Panc1 (cell line): ENCODE results near the gene DPP4. TPM values are rescaled to one million over a fixed set of nuclear protein-coding genes. Genes with fewer than 3 reads are reported as not detected.

Source experiments
- ATAC-seq: fragments of 200-7000 bp; cut with Tn5 transposase; 2 replicates; pipeline ENCODE4 v1.9.1; 2020; ENCODE audit warnings: mild to moderate bottlenecking, moderate library complexity
- BruUV-seq: library from RNA; stranded (reverse); fragments of 400-500 nt; replicated peaks from 2 replicates; lab custom pipeline; 2021; lab: Mats Ljungman, UMichigan
- CTCF ChIA-PET: fragments of 300-600 bp; sonication (Branson Sonifier 250); formaldehyde crosslinking; loops from one replicate; lab custom pipeline; 2022; ENCODE audit warnings: antibody characterized with exemption; lab: Charles Lee
- POLR2A ChIA-PET: fragments of 300-600 bp; sonication (Branson Sonifier 250); formaldehyde crosslinking; loops from one replicate; lab custom pipeline; 2022; ENCODE audit warnings: antibody characterized with exemption; lab: Charles Lee
- DNase-seq: peaks from one replicate; pipeline ENCODE4 v3.0.0-alpha.2; 2010; ENCODE audit warnings: low read depth, low spot score
- H3K27ac ChIP-seq: 2 replicates; pipeline ENCODE4 v1.5.1; 2011; ENCODE audit warnings: mild to moderate bottlenecking, low read length, inconsistent platforms
- H3K27me3 ChIP-seq: fragments of 200-500 bp; sonication (Bioruptor generic); 2 replicates; pipeline ENCODE4 v1.6.0; 2014; ENCODE audit warnings: low read length, inconsistent platforms; ENCODE audit not compliant: control insufficient read depth, insufficient read depth
- H3K36me3 ChIP-seq: fragments of 200-500 bp; sonication (Bioruptor generic); 2 replicates; pipeline ENCODE4 v1.5.1; 2014; ENCODE audit warnings: inconsistent platforms, mild to moderate bottlenecking, low read length, moderate library complexity; ENCODE audit not compliant: control insufficient read depth, insufficient read depth
- H3K4me1 ChIP-seq: 2 replicates; pipeline ENCODE4 v1.5.1; 2011; ENCODE audit warnings: inconsistent platforms, mild to moderate bottlenecking, low read length, moderate library complexity; ENCODE audit not compliant: control insufficient read depth, insufficient read depth
- H3K4me3 ChIP-seq, 2 experiments: 2 replicates each; pipeline ENCODE4 v1.5.1; 2011 to 2012; ENCODE audit warnings: low read depth in 2 of 2, low read length in 2 of 2, mild to moderate bottlenecking in 2 of 2, inconsistent platforms in 1 of 2, moderate library complexity in 1 of 2
- H3K9me3 ChIP-seq: fragments of 200-500 bp; sonication (Bioruptor generic); 2 replicates; pipeline ENCODE4 v1.5.1; 2014; ENCODE audit warnings: low read depth, mild to moderate bottlenecking, inconsistent platforms, low read length, moderate library complexity; ENCODE audit not compliant: control insufficient read depth, insufficient read depth
- CTCF ChIP-seq: fragments of 450-650 bp; IDR thresholded peaks from 2 replicates; pipeline ENCODE4 v1.5.1; 2017; ENCODE audit warnings: mild to moderate bottlenecking
- POLR2AphosphoS5 ChIP-seq: IDR thresholded peaks from 2 replicates; pipeline ENCODE4 v1.6.1; 2012; ENCODE audit warnings: mild to moderate bottlenecking, low read depth, low read length, moderate library complexity
- REST ChIP-seq, 2 experiments: IDR thresholded peaks; 2 replicates each; pipeline ENCODE4 v1.6.1; 2011 to 2012; ENCODE audit warnings: low read depth in 2 of 2, control low read depth in 1 of 2, low read length in 1 of 2, mild to moderate bottlenecking in 1 of 2, moderate library complexity in 1 of 2; ENCODE audit not compliant: insufficient read depth in 1 of 2
- SIN3A ChIP-seq: IDR thresholded peaks from 2 replicates; pipeline ENCODE4 v1.6.1; 2012; ENCODE audit warnings: low read depth, mild to moderate bottlenecking, low read length, moderate library complexity, borderline replicate concordance; ENCODE audit not compliant: insufficient read depth
- TCF7L2 ChIP-seq: IDR thresholded peaks from 2 replicates; pipeline ENCODE4 v1.6.1; 2011; ENCODE audit warnings: mild to moderate bottlenecking, low read depth, low read length, inconsistent platforms
- in situ Hi-C: cut with HindIII; loops from 2 replicates; pipeline ENCODE4 v1.10.0; 2016; ENCODE audit warnings: low sequenced_read_pairs, low pct_unique_long_range_greater_than_20kb
- intact Hi-C: fragments of 100-400 bp; cut with micrococcal nuclease; formaldehyde crosslinking; loops from one replicate; pipeline ENCODE4 v1.10.0; 2022; ENCODE audit not compliant: unreplicated experiment
- total RNA-seq: library from RNA; stranded (reverse); gene quantifications from one replicate; pipeline ENCODE4 v1.2.1, GENCODE V29; 2021; ENCODE audit not compliant: unreplicated experiment

Gene DPP4
- total RNA-seq, 1 experiment from 2014 or later, result 0.23 TPM

- BruUV-seq, result no TSS peak
- no peak overlapping the region for H3K27ac ChIP-seq
- H3K4me3 ChIP-seq, result no peak overlapping the region
- TF ChIP-seq TCF7L2 (no peak), CTCF (no peak), SIN3A (no peak), POLR2AphosphoS5 (no peak), REST (IDR thresholded peaks at IDR 0.05; ENCODE audit: insufficient read depth in 1 of 2, low read depth in 2 of 2, low read length in 1 of 2) (no peak)
- H3K9me3 ChIP-seq, result no peaks in the 10 kb centered on the region
- DNase-seq (no peak), ATAC-seq (no peak)
- H3K36me3 ChIP-seq, result no peaks in the 10 kb centered on the region
- H3K27me3 ChIP-seq, result no peaks in the 10 kb centered on the region
- no peaks in the 10 kb centered on the region for H3K4me1 ChIP-seq
- intact Hi-C loops, result no loop called here
- CTCF ChIA-PET, result no interaction called here
- in situ Hi-C loops, result no loop called here
- POLR2A ChIA-PET, result no interaction called here
Measured at GRCh38 chr2:162063899-162064298, 10.1 kb downstream of the DPP4 start.

GRCh38 chr2:162063281-162063680 lies 10.7 kb downstream of the DPP4 start:
- ChIA-PET POLR2A (no interaction called here), CTCF (no interaction called here)
- TF ChIP-seq CTCF (no peak), SIN3A (no peak), REST (IDR thresholded peaks at IDR 0.05; ENCODE audit: insufficient read depth in 1 of 2, low read depth in 2 of 2, low read length in 1 of 2) (no peak), POLR2AphosphoS5 (no peak), TCF7L2 (no peak)
- in situ Hi-C loops, result no loop called here
- Histone ChIP-seq H3K9me3 (no peaks in the 10 kb centered on the region), H3K36me3 (no peaks in the 10 kb centered on the region), H3K4me3 (no peak overlapping the region), H3K27ac (no peak overlapping the region), H3K27me3 (no peaks in the 10 kb centered on the region), H3K4me1 (no peaks in the 10 kb centered on the region)
- ATAC-seq, result no peak
- no peak for DNase-seq
- intact Hi-C loops, result no loop called here
- BruUV-seq, result no TSS peak
